Transverse colon (tissue), 3 donors: ENCODE data around the gene AGAP1.

ENCODE experiments used
- EP300 ChIP-seq: sonication (generic); formaldehyde crosslinking; IDR thresholded peaks from one replicate; pipeline ENCODE4 v1.6.1; 2017; ENCODE audit warnings: antibody characterized with exemption, low read depth
- POLR2A ChIP-seq: fragments of 450-650 bp; IDR thresholded peaks from one replicate; pipeline ENCODE4 v1.6.1; 2016; ENCODE audit warnings: antibody characterized with exemption, mild to moderate bottlenecking, moderate library complexity
- TF ChIP-seq, protein P1 (sequence below), 5 experiments: fragments of 200-600 bp in 3 of 5; fragments of 450-650 bp in 2 of 5; sonication (generic) in 3 of 5; IDR thresholded peaks; 1 replicate in 2 of 5; 2 replicates in 3 of 5; pipeline ENCODE4 v1.5.1; 2016 to 2017; ENCODE audit warnings: antibody characterized with exemption in 5 of 5, inconsistent platforms in 3 of 5, mild to moderate bottlenecking in 2 of 5, moderate library complexity in 1 of 5

DNA sequence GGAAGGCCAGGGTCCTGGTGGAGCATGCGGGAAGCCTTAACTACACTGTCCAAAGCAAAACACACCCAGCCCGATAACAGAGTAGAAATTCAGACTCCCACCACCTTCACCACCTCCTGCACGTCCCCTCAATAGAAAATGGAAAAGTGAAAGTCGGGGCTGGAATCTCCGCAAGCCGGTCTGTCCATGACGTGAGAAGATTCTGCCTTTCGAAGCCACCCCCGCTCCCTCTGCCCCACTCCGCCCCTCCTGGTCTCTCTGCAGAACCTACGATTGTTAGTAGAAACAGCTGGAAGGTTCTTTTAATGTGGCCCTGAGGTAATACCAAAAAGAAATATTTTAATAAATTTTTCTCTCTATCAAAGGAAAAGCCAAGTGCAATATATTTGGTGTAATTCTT, 558.0 kb downstream of the AGAP1 start:
- TF ChIP-seq, protein P1, sequence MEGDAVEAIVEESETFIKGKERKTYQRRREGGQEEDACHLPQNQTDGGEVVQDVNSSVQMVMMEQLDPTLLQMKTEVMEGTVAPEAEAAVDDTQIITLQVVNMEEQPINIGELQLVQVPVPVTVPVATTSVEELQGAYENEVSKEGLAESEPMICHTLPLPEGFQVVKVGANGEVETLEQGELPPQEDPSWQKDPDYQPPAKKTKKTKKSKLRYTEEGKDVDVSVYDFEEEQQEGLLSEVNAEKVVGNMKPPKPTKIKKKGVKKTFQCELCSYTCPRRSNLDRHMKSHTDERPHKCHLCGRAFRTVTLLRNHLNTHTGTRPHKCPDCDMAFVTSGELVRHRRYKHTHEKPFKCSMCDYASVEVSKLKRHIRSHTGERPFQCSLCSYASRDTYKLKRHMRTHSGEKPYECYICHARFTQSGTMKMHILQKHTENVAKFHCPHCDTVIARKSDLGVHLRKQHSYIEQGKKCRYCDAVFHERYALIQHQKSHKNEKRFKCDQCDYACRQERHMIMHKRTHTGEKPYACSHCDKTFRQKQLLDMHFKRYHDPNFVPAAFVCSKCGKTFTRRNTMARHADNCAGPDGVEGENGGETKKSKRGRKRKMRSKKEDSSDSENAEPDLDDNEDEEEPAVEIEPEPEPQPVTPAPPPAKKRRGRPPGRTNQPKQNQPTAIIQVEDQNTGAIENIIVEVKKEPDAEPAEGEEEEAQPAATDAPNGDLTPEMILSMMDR (IDR thresholded peaks at IDR 0.05), result no peak
- no peak for TF ChIP-seq EP300
- TF ChIP-seq POLR2A, result no peak
